NCI-H82 treated with DMSO at 0.1 percent for 48 hours (cell line): Measurements from ENCODE around the gene PBLD.
"Not testable (repeated sequence)": the region's sequence is repeated elsewhere in the genome, so short reads cannot be mapped to it uniquely, and the experiment has no call there.

ENCODE experiments used
- DNase-seq: peaks from one replicate; lab custom pipeline; 2025; ENCODE audit not compliant: unreplicated experiment; lab: John Stamatoyannopoulos, UW

The PBLD gene

GRCh38 chr10:68284062-68285001 lies 48.4 kb downstream of the PBLD start:
- no peak for DNase-seq

GRCh38 chr10:68280758-68281157 lies 52.0 kb downstream of the PBLD start:
- DNase-seq, result no peak

DNA sequence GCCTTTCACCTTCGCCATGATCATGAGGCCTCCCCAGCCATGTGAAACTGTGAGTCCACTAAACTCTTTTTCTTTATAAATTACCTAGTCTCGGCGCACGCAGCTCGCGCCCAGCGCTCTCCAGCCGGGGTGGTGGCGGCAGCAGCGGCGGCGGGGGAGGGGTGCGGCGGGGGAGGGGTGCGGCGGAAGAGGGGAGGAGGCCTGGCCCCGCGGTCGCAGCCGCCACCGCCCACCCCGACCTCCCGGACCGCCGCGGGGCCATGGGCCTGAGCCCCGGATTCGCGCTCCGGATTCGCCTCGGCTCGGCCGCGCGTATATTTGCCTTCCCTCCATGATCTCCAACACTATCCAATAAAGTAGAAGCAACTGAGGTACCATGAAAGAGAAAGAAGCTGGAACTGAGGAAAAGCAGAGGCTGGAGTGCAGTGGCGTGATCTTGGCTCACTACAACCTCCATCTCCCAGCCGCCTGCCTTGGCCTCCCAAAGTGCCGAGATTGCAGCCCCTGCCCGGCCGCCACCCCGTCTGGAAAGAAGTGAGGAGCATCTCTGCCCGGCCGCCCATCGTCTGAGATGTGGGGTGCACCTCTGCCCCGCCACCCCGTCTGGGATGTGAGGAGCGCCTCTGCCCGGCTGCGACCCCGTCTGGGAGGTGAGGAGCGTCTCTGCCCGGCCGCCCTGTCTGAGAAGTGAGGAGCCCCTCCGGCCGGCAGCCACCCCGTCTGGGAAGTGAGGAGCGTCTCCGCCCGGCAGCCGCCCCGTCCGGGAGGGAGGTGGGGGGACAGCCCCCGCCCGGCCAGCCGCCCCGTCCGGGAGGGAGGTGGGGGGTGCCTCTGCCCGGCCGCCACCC lies 53.6 kb downstream of the PBLD start:
- not testable (repeated sequence) for DNase-seq

GRCh38 chr10:68277814-68278213 lies 54.9 kb downstream of the PBLD start:
- DNase-seq, result not testable (repeated sequence)

DNA sequence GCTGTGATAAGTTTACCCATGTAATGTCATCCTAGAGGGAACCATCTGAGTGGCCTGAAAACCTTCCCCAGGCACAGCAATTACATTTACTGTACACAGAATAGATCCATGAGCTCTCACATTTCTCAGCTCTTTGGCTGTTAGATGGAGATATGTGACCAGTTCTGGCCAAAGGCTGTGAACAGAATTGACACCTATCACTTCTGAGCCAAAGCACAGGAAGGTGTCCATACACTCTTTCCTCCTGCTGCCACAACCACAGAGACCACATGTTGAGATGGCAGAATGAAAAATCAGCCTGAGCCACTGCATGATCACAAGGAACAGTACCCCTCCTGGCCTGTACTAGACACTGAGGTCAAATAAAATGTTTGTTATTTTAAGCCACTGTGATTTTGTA lies 56.5 kb downstream of the PBLD start:
- no peak for DNase-seq

GRCh38 chr10:68275600-68276126 lies 57.1 kb downstream of the PBLD start:
- DNase-seq, result no peak

- DNase-seq, result no peak
Measured at GRCh38 chr10:68272833-68273232, 59.9 kb downstream of the PBLD start.

GRCh38 chr10:68271196-68271882 lies 61.4 kb downstream of the PBLD start:
- DNase-seq, result peak; percentile 97

- DNase-seq, result no peak
Measured at GRCh38 chr10:68269562-68270290, 63.0 kb downstream of the PBLD start.

- no peak for DNase-seq
Measured at GRCh38 chr10:68261132-68261856, 71.4 kb downstream of the PBLD start.

- peak; percentile 72 for DNase-seq
Measured at GRCh38 chr10:68253346-68253745, 79.4 kb downstream of the PBLD start.

- DNase-seq, result no peak
Measured at GRCh38 chr10:68251625-68252495, 80.9 kb downstream of the PBLD start.

GRCh38 chr10:68251151-68251550 lies 81.6 kb downstream of the PBLD start:
- DNase-seq, result peak; percentile 98

DNA sequence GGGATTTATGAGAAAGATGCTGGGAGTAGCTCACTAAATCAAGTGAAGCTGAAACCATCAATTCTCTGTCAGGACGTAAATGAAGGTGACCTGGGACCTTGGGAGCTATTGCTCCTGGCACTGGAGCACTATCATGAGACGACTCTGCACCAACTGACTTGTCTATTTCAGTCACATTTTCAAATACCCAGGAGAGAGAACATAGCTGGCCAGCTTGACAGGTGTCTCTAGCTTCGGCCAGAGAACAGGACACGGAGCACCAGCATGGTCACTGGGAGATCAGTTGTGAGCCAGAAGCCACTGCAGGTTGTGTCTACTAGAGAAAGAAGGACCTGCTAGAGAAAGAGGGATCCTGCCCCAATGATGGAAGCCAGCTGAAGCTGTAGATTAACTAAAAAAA lies 83.4 kb downstream of the PBLD start:
- no peak for DNase-seq

GRCh38 chr10:68247931-68248330 lies 84.8 kb downstream of the PBLD start:
- DNase-seq, result no peak

DNA sequence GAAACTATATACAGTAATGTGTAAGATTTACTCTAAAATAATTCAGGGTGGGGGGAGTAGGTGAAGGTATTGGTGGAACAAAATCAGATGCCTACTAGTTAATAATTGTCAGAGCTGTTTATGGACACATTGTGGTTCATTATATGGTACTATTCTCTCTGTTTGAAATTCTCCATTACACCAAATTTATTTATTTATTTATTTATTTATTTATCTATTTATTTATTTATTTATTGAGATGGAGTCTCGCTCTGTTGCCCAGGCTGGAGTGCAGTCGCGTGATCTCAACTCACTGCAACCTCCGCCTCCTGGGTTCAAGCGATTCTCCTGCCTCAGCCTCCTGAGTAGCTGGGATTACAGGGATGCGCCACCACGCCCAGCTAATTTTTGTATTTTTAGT lies 86.3 kb downstream of the PBLD start:
- DNase-seq, result not testable (repeated sequence)

DNA sequence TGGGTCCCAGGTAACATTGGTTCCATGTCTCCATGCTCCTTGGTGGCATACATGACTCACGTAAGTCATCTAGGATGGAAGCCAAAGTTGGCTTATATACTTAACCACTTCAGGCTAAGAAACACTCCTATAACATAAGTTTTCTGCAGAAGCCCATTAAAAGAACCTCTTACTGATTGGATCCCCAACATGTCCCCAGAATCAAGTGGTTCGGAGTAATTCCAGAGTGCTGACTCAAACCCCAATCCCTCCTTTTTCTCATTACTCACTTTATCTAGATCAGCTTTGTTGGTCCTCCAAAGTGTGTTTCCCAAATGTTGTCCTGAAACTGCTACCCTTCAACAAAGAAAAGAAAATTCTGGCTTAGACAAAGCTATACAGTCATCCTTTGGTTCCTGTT lies 90.7 kb downstream of the PBLD start:
- DNase-seq, result no peak

GRCh38 chr10:68239596-68240150 lies 93.1 kb downstream of the PBLD start:
- no peak for DNase-seq
